Subcutaneous adipose tissue (tissue), 4 donors: ENCODE results near the gene FGD4. TPM values are rescaled to one million over a fixed set of nuclear protein-coding genes. Genes with fewer than 3 reads are reported as not detected.

ENCODE experiments used
- total RNA-seq, 4 donors: library from RNA; depleted of rRNA; stranded (reverse); fragments of >200 nt; gene quantifications; one replicate each; pipeline ENCODE4 v1.1.0, GENCODE V29; 2016
- TF ChIP-seq, protein P1 (sequence below): fragments of 450-650 bp; IDR thresholded peaks from one replicate; pipeline ENCODE4 v1.5.1; 2016; ENCODE audit warnings: low read depth, mild to moderate bottlenecking, control low read depth, antibody characterized with exemption, moderate library complexity

The FGD4 gene
- total RNA-seq, 4 donors from 2014 or later, result 65.1 to 96.9 (median 85.8) TPM

DNA sequence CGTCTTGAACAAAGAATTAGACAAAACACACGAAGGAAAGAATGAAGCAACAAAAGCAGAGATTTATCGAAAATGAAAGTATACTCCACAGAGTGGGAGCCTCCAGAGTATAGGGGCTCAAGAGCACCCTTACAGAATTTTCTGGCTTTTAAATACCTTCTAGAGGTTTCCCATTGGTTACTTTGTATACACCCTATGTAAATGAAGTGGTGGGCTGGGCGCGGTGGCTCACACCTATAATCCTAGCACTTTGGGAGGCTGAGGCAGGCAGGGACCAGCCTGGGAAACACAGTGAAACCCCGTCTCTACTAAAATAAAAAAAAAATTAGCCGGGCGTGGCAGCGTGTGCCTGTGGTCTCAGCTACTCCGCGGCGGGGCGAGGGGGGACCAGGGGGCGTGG lies 266.7 kb downstream of the FGD4 start:
- TF ChIP-seq, protein P1, sequence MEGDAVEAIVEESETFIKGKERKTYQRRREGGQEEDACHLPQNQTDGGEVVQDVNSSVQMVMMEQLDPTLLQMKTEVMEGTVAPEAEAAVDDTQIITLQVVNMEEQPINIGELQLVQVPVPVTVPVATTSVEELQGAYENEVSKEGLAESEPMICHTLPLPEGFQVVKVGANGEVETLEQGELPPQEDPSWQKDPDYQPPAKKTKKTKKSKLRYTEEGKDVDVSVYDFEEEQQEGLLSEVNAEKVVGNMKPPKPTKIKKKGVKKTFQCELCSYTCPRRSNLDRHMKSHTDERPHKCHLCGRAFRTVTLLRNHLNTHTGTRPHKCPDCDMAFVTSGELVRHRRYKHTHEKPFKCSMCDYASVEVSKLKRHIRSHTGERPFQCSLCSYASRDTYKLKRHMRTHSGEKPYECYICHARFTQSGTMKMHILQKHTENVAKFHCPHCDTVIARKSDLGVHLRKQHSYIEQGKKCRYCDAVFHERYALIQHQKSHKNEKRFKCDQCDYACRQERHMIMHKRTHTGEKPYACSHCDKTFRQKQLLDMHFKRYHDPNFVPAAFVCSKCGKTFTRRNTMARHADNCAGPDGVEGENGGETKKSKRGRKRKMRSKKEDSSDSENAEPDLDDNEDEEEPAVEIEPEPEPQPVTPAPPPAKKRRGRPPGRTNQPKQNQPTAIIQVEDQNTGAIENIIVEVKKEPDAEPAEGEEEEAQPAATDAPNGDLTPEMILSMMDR, result no peak

DNA sequence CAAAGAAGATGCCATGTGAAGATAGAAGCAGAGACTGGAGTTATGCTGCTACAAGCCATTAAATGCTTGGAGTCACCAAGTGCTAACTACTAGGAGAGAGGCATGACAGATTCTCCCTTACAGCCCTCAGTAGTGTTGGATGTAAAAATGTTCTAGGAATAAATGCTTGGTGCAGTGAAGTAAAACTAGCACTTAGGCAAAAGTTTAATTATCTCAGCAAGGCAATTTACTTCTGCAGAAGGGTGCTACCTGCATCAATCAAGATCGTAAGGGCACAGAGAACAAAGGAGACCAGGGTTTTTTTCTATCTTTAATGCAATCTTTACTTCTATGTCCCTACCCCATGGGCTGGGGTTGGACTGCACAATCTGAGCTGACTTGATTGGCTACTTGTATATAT lies 270.2 kb downstream of the FGD4 start:
- TF ChIP-seq, protein P1, result no peak

DNA sequence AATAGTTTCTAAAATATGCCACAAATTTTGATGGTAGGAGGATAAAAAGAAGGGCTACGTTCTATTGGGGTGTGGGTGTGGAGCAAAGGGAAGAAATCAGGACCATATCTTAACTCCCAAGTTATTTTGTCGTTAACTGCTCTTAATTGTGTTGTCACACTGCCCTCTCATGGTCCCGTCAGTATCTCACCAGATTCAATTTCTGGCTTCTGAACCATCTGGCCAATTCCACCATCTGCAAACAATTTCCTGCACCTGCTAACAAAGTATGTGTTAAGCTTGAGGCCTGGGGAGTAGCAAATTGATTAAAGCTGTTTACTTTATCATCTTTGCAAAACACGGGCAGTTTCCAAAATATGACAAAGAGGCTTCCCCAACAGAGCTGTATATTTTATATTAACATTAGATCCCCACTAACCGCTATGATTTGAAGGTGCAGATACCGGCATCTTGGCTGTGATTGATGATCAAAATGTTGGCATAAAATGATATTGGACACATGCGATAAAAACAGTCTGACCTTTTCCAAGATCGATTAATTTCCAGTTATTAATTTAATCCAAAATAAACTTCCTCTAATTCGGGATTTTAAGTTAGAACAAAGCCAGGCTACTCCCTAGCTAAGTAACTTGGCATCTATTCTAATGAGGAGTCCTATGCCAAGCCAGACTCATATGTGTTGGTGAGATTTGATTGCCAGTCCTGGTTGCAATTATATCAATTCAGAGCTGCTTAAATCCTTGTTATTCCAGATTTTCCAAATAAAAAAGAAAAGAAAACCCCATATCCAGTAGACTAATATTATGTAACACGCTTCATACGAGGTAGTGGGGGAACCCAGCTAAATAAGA lies 272.8 kb downstream of the FGD4 start:
- TF ChIP-seq, protein P1, result no peak

DNA sequence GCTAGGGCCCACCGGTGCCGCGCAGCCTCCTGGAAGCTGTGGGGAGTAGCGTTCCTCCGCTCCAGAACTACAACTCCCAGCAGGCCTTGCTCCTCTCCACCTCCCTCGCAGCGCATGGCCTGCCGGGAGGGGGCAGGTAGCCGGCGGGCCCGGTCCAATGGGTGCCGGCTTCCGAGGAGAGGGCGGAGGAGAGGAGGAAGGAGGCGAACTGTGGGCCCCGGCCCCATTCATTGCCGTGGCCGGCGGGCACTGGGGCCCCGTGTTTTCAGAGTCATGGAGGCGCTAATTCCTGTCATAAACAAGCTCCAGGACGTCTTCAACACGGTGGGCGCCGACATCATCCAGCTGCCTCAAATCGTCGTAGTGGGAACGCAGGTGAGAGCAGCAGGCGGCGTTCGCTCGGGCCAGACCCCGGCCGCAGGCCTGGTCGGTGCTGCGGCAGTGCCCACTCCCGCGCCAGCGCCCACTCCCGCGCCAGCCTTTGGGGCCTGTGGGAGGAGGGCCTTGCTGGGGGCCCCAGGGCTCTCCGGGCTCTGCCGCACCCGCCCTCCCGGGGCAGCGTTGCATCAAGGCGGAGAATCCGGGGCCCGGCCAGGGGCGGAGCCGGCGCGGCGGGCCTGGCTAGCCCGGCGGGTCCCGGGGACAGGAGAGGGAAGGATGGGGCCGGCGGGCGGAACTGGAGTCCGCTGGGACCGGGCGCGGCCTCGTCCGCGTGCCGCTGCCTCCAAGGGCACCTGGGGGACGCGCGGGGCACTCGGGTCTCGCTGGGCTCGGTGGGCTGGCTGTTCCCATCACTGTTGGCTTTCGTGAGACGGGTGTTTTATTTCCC lies 279.9 kb downstream of the FGD4 start, which contains the start of gene DNM1L:
Gene DNM1L (plus strand): TSS at position 211 of the 829 bp plus-strand sequence. CDS start 63 bp downstream, at position 274.
- TF ChIP-seq, protein P1, result no peak

DNA sequence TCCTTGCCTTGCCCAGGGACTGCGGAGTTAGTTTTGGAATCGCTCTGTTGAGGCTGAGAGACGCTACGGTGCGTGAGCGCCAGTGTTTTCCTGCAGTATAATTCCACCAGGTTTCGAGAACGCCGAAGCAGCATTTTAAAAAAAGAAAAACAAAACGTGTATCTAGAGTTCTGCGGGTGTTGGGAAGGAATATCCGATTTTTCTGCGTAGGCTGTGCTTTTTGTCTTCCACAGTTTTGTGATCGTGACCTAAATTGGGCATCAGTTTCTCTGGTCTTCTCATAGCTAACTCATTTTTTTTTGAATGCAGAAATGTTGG lies 280.5 kb downstream of the FGD4 start:
- TF ChIP-seq, protein P1, result no peak

DNA sequence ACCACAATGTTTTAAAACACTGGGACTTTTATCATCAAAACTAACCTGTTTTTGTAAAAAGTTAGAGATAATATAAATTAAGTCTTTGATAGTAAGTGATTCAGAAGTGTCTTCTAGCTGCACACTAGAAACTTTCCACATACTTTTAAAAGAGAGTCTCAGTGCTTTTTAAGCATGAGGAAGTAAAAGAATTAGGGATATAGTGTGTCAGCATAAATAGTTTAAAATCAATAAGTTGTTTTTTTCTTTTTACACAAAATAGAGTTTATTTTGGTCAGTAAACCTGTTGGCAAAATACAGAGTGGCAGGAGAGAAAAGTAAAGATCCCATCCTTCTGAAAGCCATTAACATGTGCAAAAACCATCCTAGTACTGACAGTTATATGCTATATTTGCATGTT lies 281.4 kb downstream of the FGD4 start:
- TF ChIP-seq, protein P1, result no peak

DNA sequence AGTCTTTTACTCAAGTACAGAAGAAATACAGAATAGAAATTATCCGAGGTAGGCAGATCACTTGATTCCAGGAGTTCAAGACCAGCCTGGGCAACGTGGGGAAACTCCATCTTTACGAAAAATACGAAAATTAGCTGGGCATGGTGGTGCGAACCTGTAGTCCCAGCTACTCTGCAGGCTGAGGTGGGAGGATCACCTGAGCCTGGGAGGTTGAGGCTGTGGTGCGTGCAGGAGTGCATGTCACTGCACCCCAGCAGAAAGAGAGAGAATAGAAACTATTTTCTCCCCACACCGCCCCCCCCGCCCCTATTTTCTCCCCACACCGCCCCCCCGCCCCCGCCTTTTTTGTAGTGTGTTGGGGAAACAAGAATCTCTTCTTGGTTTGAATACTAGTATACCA lies 281.9 kb downstream of the FGD4 start:
- TF ChIP-seq, protein P1, result no peak
